ENCODE results near the gene LFNG. TPM values are rescaled to one million over a fixed set of nuclear protein-coding genes. Genes with fewer than 3 reads are reported as not detected.
"Not testable (repeated sequence)": the region's sequence is repeated elsewhere in the genome, so short reads cannot be mapped to it uniquely, and the experiment has no call there.

LFNG gene
- total RNA-seq, 1 experiment from 2014 or later, result 21.3 TPM

DNA sequence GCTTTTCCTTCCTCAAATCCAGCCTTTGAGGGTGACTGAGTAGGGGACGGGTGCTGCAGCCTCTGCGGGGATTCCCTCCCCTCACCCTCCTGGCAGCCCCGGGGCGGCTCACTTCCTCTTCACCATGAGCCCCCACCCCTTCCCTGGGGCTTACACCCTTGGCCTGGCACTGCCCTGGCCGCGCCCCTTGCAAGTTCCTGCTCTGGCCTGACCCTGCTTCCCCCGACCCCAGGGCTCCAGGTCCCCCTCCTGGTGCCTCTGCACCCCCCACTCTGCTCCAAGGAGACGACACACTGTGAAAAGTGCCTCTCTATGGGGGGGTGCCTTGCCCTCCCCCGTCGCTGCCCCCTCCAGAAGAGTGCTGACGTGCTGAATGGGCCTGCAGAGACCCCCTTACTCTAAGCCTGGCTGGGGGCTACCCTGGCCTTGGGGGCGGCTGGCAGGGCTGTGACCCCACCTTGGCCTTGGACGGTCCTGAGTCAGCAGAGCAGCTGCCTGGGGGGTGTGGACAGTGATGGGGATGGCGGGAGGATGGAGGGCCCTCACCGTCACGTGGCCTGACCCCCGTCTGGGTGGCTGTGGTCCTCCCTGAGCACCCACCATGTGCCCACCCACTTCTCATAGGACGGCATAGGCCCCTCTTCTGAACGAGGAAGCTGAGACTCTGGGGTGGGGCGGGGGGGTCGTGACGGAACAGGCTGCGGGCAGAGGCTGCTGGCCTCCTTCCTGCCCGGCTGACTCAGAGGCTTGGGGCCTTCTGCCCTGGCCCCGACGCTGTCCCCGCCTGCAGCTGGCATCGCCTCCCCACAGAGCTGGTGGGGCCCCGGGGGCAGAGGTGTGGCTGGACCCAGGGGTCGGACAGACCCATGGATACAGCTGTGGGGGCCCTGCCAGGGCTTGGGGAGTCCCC is 9.8 kb downstream of the LFNG start:
- no peaks in the 10 kb centered on the region for H3K9me2 ChIP-seq (ENCODE audit: insufficient read depth)
- no peak overlapping the region; the same call in 1 of the 2 replicates for H3K4me3 ChIP-seq
- peak overlapping the region; percentile 74 for H3K4me2 ChIP-seq
- H2AFZ ChIP-seq, result no peak overlapping the region
- H3K9me3 ChIP-seq (ENCODE audit: insufficient read depth, low read depth), result no peaks in the 10 kb centered on the region
- peaks cover 72% of the 10 kb centered on the region for H3K4me1 ChIP-seq (replicated peaks; ENCODE audit: insufficient read depth)
- no peaks in the 10 kb centered on the region for H3K36me3 ChIP-seq (ENCODE audit: low read depth)
- TSS peak; percentile 39 for BruUV-seq (replicated peaks)
- H3K79me2 ChIP-seq (ENCODE audit: low read depth), result no peaks in the 10 kb centered on the region
- no peaks in the 10 kb centered on the region for H3K27me3 ChIP-seq (ENCODE audit: insufficient read depth, low read depth)
- H4K20me1 ChIP-seq (ENCODE audit: insufficient read depth), result no peaks in the 10 kb centered on the region
- H3K27ac ChIP-seq, result peak overlapping the region; percentile 64
- POLR2A ChIA-PET (ENCODE audit: unreplicated experiment), result no interaction called here
- no peak for TF ChIP-seq EZH2 (IDR thresholded peaks at IDR 0.05; ENCODE audit: low read depth)
- TF ChIP-seq, protein P1, sequence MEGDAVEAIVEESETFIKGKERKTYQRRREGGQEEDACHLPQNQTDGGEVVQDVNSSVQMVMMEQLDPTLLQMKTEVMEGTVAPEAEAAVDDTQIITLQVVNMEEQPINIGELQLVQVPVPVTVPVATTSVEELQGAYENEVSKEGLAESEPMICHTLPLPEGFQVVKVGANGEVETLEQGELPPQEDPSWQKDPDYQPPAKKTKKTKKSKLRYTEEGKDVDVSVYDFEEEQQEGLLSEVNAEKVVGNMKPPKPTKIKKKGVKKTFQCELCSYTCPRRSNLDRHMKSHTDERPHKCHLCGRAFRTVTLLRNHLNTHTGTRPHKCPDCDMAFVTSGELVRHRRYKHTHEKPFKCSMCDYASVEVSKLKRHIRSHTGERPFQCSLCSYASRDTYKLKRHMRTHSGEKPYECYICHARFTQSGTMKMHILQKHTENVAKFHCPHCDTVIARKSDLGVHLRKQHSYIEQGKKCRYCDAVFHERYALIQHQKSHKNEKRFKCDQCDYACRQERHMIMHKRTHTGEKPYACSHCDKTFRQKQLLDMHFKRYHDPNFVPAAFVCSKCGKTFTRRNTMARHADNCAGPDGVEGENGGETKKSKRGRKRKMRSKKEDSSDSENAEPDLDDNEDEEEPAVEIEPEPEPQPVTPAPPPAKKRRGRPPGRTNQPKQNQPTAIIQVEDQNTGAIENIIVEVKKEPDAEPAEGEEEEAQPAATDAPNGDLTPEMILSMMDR (conservative IDR thresholded peaks at IDR 0.05), result no peak
- peaks cover 42% of the 10 kb centered on the region for H3F3A ChIP-seq (ENCODE audit: insufficient read depth, low read depth)
- CTCF ChIA-PET, result interaction anchor here (0.6 kb wide), 2 partner anchors 98 to 511 kb away, joined by 3 to 11 read pairs; no protein-coding TSS in a partner anchor
- peak; percentile 71 to 86 for DNase-seq
- intact Hi-C loops (cut with micrococcal nuclease; ENCODE audit: unreplicated experiment), result loop anchor here (1.0 to 10.0 kb wide), 4 partner anchors 7 to 995 kb away; partner anchors contain the start of genes BRAT1 and MAFK

DNA sequence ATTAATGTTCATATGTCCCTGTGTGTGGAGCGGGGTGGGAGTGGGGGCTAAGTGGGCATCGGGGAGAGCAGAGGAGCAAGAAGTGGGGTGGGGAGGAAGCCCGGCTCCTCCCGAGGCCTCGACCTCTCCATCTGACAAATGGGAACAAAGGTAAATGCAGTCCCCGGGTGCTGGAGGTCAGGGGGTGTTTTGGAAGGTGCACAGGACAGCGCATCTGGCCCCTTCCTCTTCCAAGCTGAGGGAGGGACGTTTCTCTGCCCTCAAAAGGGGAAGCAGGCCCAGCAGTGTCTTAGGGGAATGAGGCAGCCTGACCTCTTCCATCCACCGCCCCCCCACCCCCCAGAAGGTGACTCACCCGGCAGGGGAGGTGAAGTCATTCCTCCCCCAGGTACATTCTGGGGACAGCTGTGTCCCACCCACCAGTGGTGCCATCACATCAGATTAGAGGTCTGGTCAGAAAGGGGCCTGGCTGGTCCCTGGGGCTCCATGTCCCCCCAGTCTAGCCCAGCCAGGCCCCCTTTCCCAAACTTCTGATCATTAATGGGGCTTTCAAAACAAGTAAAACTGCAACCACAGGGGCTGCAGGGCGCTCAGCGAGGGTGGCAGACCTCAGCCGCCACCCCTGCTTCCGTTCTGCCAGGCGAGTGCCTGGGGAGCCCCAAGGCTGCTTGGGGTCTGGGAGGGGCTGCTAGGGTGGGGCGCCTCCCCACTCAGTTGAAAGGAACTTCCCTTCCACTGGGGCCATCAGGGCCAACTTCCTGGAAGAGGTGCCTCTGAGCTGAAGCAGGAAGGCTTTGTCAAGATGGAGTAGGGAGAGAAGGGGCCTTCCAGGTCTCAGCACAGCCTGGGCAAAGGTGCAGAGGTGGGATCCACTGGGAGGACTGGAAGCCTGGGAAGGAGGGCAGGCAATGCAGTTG is 10.8 kb downstream of the LFNG start:
- Histone ChIP-seq H3K4me1 (replicated peaks; ENCODE audit: insufficient read depth) (peaks cover 63% of the 10 kb centered on the region), H3K4me2 (peak overlapping the region; percentile 74), H3K27me3 (ENCODE audit: insufficient read depth, low read depth) (no peaks in the 10 kb centered on the region), H3K9me2 (ENCODE audit: insufficient read depth) (no peaks in the 10 kb centered on the region), H3K9me3 (ENCODE audit: insufficient read depth, low read depth) (no peaks in the 10 kb centered on the region), H2AFZ (no peak overlapping the region), H3K4me3 (no peak overlapping the region), H4K20me1 (ENCODE audit: insufficient read depth) (no peaks in the 10 kb centered on the region), H3K36me3 (ENCODE audit: low read depth) (no peaks in the 10 kb centered on the region), H3K27ac (peak overlapping the region; percentile 64), H3K79me2 (ENCODE audit: low read depth) (no peaks in the 10 kb centered on the region), H3F3A (ENCODE audit: insufficient read depth, low read depth) (peaks cover 37% of the 10 kb centered on the region)
- no peak for TF ChIP-seq EZH2 (IDR thresholded peaks at IDR 0.05; ENCODE audit: low read depth)
- TF ChIP-seq, protein P1 (conservative IDR thresholded peaks at IDR 0.05), result no peak
- POLR2A ChIA-PET (ENCODE audit: unreplicated experiment), result no interaction called here
- BruUV-seq (replicated peaks), result TSS peak; percentile 25
- peak; percentile 72 to 74 for DNase-seq
- CTCF ChIA-PET, result interaction anchor here (0.6 kb wide), 1 partner anchor 98 kb away, joined by 3 read pairs; no protein-coding TSS in a partner anchor
- intact Hi-C loops (cut with micrococcal nuclease; ENCODE audit: unreplicated experiment), result loop anchor here (1.0 kb wide), 1 partner anchor 8 kb away; no protein-coding TSS in a partner anchor

DNA sequence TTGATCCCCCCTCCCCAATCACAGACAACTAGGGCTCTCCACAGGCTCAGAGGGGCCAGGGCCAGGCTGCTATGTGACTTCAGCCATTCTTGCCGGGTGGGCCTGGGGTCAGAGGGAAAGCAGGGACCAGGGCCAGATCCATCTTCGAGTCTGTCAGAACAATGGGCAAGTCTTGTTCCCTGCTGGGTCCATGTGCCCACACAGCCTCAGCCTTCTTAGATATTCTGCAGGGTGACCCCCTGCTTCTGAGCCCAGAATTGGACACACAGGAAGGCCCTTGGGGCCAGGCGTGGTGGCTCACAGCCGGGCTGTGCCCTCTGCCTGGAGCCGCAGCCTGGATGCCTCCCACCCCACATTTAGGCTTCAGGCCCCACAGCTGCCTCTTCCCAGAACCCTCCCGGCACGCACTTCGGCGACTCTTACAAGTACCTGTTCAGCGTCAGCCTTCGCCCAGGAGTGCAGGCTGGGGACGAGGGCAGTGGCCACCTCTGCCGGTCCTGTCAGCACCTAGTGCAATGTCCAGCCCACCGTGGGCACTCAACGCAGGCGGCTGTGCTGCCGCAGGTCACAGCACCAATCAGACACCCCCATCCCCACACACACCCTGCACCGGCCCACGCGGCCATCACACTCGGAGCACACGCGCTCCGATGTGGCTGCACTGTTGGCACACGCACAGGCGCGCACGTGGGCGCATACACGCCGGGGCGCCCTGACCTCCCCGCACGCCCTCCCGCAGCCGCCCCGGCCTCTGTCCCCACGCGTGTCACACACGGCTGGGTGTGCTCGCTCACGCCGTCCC is 11.6 kb downstream of the LFNG start:
- peak overlapping the region; percentile 74 for H3K4me2 ChIP-seq

DNA sequence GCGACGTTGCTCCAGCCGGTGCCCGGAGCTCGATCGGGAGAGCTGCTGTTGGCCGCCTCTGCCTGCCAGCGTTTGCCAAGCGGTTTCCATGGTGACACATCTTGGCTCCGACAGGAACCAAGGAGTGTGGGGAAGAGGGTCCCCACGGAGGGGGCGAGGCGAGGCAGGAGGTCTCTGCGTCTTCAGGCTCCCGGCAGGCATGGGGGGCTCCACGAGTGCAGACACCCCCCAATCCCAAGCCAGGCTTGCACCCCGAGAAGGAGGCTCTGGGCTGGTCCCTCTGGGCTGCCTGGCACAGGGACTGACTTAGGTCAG is 12.2 kb downstream of the LFNG start:
- POLR2A ChIA-PET (ENCODE audit: unreplicated experiment); H3K9me3 ChIP-seq (ENCODE audit: insufficient read depth, low read depth); H3K27ac ChIP-seq; H3K79me2 ChIP-seq (ENCODE audit: low read depth); DNase-seq; intact Hi-C loops (cut with micrococcal nuclease; ENCODE audit: unreplicated experiment); H3K27me3 ChIP-seq (ENCODE audit: insufficient read depth, low read depth); H2AFZ ChIP-seq; H4K20me1 ChIP-seq (ENCODE audit: insufficient read depth); BruUV-seq (replicated peaks); H3K9me2 ChIP-seq (ENCODE audit: insufficient read depth); H3K4me3 ChIP-seq; H3K4me2 ChIP-seq; H3K36me3 ChIP-seq (ENCODE audit: low read depth); CTCF ChIA-PET: not testable (repeated sequence)
- Histone ChIP-seq H3K4me1 (replicated peaks; ENCODE audit: insufficient read depth) (peaks cover 49% of the 10 kb centered on the region), H3F3A (ENCODE audit: insufficient read depth, low read depth) (peaks cover 42% of the 10 kb centered on the region)

More for the DNA sequence above, 11.6 kb downstream of the LFNG start:
- CTCF ChIA-PET; H3K9me2 ChIP-seq (ENCODE audit: insufficient read depth); DNase-seq; H3K27me3 ChIP-seq (ENCODE audit: insufficient read depth, low read depth); H3K9me3 ChIP-seq (ENCODE audit: insufficient read depth, low read depth); H4K20me1 ChIP-seq (ENCODE audit: insufficient read depth); POLR2A ChIA-PET (ENCODE audit: unreplicated experiment); H2AFZ ChIP-seq; H3K79me2 ChIP-seq (ENCODE audit: low read depth); H3K36me3 ChIP-seq (ENCODE audit: low read depth); H3K4me3 ChIP-seq; BruUV-seq (replicated peaks): not testable (repeated sequence)
- peak overlapping the region; percentile 64 for H3K27ac ChIP-seq
- intact Hi-C loops (cut with micrococcal nuclease; ENCODE audit: unreplicated experiment), result loop anchor here (1.0 kb wide), 1 partner anchor 9 kb away; no protein-coding TSS in a partner anchor
- peaks cover 54% of the 10 kb centered on the region for H3K4me1 ChIP-seq (replicated peaks; ENCODE audit: insufficient read depth)
- peaks cover 42% of the 10 kb centered on the region for H3F3A ChIP-seq (ENCODE audit: insufficient read depth, low read depth)

DNA sequence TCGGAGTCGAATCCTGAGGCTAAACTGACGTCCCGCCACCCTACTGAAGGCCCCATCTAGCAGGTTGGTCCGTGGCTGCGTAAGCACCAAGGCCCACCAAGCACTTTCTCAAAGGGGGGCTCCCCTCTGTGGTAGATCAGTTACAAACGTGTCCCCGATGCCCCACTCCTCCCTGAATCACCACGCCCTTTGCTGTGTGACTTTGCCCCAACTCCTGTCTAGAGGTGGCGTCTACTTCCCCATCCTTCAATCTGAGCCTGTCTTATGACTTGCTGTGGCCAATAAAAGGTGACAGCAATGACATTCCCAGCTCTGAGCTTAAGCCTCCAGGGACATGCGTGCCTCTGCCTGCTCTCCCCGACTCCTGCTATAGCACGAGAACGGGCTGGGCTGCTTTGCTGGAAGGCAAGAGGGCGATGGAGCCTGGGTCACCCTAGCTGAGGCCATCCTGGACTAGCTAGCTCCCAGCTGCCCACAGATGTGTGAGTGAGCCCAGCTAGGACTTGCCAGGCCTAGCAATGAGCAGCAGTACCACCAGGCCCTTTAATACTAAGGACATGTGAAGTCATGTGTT is 12.7 kb downstream of the LFNG start:
- H3K9me2 ChIP-seq (ENCODE audit: insufficient read depth); intact Hi-C loops (cut with micrococcal nuclease; ENCODE audit: unreplicated experiment); H4K20me1 ChIP-seq (ENCODE audit: insufficient read depth); H3K9me3 ChIP-seq (ENCODE audit: insufficient read depth, low read depth); H3K27ac ChIP-seq; H3K4me2 ChIP-seq; H3K27me3 ChIP-seq (ENCODE audit: insufficient read depth, low read depth); BruUV-seq (replicated peaks); DNase-seq; H2AFZ ChIP-seq; H3K36me3 ChIP-seq (ENCODE audit: low read depth); CTCF ChIA-PET; H3K4me3 ChIP-seq; POLR2A ChIA-PET (ENCODE audit: unreplicated experiment); H3K79me2 ChIP-seq (ENCODE audit: low read depth): not testable (repeated sequence)
- H3F3A ChIP-seq (ENCODE audit: insufficient read depth, low read depth), result peaks cover 38% of the 10 kb centered on the region
- peaks cover 43% of the 10 kb centered on the region for H3K4me1 ChIP-seq (replicated peaks; ENCODE audit: insufficient read depth)
